ENCODE data around the gene CPA2.
A peak's percentile ranks its signal among the peaks of the same experiment; 100 is the strongest.

The CPA2 gene

DNA sequence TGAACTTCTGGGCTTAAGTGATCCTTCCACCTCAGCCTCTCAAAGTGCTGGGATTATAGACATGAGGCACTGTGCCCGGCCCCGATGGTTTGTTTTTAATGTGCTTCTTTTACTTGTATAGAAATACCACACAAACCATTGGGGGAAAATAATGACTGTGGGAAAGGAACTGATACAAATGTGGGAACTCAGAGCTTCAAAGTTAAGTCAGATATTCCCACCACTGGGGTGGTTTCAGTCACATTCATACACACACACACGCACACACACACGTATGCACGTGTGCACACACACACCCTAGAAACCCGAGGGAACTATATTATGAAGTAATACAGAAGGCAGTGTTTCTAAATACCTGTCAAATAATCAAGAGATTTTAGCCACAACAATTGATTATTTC is 43.3 kb downstream of the CPA2 start:
- no peak for DNase-seq (ENCODE audit: low read depth)

DNA sequence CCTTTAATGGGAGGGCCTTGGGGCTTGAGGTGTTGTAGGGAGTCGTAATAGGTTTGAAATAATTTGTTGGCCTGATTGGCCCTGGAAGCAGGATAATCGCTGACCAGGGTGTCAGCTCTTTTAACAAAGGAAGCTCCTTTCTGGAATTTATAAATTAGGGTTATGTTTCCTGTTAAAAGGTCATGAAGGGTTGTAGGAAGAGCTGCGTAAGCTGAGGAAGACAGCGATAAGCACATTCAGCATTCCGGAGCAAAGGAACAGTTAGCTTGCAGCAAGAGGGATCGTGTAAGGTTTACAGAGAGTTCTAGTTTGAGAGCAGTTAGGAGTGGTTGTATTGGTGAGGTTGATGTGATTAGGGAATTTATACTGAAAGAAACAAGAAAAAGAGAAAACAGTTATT is 47.6 kb downstream of the CPA2 start:
- DNase-seq (ENCODE audit: low read depth), result no peak

DNA sequence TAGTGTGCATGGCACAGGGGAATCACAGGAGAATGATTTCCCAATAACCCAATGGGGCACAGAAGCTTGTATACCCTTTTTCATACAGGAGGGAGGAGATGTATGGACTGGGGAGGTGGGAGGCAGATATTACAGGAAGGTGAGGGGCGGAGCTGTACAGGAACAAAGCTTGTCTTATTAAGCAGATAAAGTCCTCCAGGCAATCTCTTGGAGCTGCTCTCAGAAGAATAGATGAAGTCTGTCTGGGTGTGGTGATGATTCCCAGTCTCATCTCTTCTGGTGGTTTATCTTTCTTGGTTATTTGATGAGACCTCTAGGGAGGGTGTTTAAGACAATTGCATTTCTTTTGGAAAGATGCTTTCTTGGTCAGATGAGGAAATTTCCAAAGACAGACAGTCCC is 52.9 kb downstream of the CPA2 start:
- no peak for DNase-seq (ENCODE audit: low read depth)

- peak; percentile 47 for DNase-seq (ENCODE audit: low read depth)
Measured at GRCh38 chr7:130321542-130322229, 55.0 kb downstream of the CPA2 start.

DNA sequence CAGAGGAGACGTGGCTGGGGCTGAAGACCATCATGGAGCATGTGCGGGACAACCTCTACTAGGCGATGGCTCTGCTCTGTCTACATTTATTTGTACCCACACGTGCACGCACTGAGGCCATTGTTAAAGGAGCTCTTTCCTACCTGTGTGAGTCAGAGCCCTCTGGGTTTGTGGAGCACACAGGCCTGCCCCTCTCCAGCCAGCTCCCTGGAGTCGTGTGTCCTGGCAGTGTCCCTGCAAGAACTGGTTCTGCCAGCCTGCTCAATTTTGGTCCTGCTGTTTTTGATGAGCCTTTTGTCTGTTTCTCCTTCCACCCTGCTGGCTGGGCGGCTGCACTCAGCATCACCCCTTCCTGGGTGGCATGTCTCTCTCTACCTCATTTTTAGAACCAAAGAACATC is 56.0 kb downstream of the CPA2 start:
- DNase-seq (ENCODE audit: low read depth), result no peak

DNA sequence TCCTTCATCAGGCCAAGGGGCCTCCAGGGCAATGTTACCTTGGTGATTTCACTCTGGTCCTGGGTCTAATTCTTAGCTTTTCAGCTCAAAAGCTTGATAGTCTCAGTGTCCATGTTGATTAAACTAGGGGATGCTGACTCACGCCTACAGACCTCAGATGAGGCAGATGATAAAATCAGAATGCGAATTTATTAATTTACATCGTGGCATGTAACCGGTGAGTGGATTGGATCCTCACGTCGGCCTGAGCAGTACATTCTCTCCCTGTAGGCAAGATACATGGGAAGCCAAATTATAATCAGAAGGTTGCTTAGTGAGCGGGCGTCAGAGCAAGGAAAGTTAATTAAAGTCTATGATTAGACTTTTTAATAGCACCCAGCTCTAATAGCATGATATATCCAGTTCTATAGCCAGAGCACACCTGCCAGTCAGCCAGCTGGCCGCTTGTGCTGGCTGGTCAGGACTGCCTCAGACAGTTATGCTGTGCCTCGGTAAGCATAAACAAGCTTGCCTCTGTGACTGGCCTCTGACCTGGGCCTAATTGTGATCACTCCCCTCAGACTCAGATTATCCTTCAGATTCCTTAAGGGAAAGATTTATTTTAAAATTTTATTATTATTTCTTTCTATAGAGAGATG is 57.8 kb downstream of the CPA2 start:
- DNase-seq (ENCODE audit: low read depth), result peak; percentile 59

GRCh38 chr7:130329681-130330080 is 63.0 kb downstream of the CPA2 start:
- DNase-seq (ENCODE audit: low read depth), result peak; percentile 32

DNA sequence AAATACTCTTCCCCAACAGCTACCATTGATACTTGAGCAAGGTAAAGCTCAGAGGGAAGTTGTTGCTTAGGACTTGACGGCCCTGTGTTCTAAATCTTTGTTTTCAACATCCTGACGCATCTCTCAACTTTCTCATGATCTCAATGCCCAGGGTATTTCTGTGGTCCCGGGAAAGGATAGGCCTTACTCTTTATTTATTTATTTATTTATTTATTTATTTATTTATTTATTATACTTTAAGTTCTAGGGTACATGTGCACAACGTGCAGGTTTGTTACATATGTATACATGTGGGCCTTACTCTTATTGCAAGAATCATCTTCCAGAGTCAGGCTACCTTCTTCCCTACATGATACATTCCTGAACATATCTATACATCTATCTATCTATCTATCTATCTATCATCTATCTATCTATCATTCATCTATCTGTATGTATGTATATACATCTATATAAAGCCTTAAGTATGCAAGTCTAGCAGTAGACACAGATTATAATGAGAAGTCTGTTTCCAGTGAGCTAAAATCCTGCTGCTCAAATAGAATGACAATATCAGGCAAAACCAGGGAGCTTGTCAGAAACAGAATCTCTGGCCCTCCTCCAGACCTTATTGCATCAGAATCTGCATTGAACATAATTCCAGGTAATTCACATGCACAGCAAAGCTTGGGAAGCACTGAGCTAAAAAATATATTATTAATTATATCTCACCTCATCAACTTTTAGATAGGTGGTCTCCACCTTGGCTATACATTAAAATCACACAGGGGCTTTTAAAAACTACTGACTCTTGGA is 65.8 kb downstream of the CPA2 start:
- DNase-seq (ENCODE audit: low read depth), result peak; percentile 30

GRCh38 chr7:130333832-130334231 is 67.2 kb downstream of the CPA2 start:
- peak; percentile 13 for DNase-seq (ENCODE audit: low read depth)

- no peak for DNase-seq (ENCODE audit: low read depth)
Measured at GRCh38 chr7:130334274-130334673, 67.6 kb downstream of the CPA2 start.

GRCh38 chr7:130337410-130337971 is 70.8 kb downstream of the CPA2 start:
- no peak for DNase-seq (ENCODE audit: low read depth)

GRCh38 chr7:130338233-130338632 is 71.6 kb downstream of the CPA2 start:
- DNase-seq (ENCODE audit: low read depth), result no peak

All from amniotic epithelial cell (primary cell).